Measurements from ENCODE around the gene NOP10.

DNA sequence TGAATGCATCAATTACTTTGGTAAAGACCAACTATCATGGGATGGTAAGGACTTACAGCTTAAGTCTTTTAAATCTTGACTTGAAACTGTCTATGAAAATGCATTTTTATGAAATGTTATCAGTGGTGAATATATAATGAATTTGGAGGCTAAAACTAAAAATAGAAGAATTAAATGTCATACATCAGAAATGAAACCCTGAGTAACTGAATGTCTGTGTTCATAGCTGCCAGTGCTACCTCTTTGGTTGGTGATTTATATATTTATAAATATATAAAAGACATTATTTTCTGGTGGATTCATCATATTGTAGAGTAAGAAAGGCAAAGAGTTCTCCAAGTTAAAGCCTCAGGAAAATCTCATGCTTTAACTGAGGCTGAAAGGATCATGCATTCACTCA, 17.6 kb downstream of the NOP10 start:
- TF ChIP-seq, protein P1, sequence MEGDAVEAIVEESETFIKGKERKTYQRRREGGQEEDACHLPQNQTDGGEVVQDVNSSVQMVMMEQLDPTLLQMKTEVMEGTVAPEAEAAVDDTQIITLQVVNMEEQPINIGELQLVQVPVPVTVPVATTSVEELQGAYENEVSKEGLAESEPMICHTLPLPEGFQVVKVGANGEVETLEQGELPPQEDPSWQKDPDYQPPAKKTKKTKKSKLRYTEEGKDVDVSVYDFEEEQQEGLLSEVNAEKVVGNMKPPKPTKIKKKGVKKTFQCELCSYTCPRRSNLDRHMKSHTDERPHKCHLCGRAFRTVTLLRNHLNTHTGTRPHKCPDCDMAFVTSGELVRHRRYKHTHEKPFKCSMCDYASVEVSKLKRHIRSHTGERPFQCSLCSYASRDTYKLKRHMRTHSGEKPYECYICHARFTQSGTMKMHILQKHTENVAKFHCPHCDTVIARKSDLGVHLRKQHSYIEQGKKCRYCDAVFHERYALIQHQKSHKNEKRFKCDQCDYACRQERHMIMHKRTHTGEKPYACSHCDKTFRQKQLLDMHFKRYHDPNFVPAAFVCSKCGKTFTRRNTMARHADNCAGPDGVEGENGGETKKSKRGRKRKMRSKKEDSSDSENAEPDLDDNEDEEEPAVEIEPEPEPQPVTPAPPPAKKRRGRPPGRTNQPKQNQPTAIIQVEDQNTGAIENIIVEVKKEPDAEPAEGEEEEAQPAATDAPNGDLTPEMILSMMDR (IDR thresholded peaks at IDR 0.05) = no peak
- TF ChIP-seq POLR2A (IDR thresholded peaks at IDR 0.05) = no peak

Data from testis (tissue), 2 donors.